Astrocyte (in vitro differentiated cells and primary cell): Measurements from ENCODE around the gene LY6G5B. TPM values are rescaled to one million over a fixed set of nuclear protein-coding genes. Genes with fewer than 3 reads are reported as not detected.
A peak's percentile ranks its signal among the peaks of the same experiment; 100 is the strongest.

Source experiments
- DNase-seq: peaks from one replicate; pipeline ENCODE4 v3.0.0-alpha.2; 2010; ENCODE audit warnings: low read depth
- FAIRE-seq: peaks from 2 replicates; lab custom pipeline; 2011; peaks lifted over from hg19 to GRCh38; lab: Jason Lieb, UNC
- H2AFZ ChIP-seq: 2 replicates; pipeline ENCODE4 v1.6.0; 2012; ENCODE audit warnings: low read depth, low read length, inconsistent platforms
- H3K27ac ChIP-seq: 2 replicates; pipeline ENCODE4 v1.5.1; 2011; ENCODE audit warnings: low read depth, low read length, inconsistent platforms
- H3K27me3 ChIP-seq: 2 replicates; pipeline ENCODE4 v1.6.0; 2011; ENCODE audit warnings: low read length, inconsistent platforms; ENCODE audit not compliant: insufficient read depth
- H3K36me3 ChIP-seq: 2 replicates; pipeline ENCODE4 v1.5.1; 2011; ENCODE audit warnings: low read length, inconsistent platforms; ENCODE audit not compliant: insufficient read depth
- H3K4me1 ChIP-seq: 2 replicates; pipeline ENCODE4 v1.5.1; 2011; ENCODE audit warnings: low read length, inconsistent platforms; ENCODE audit not compliant: insufficient read depth
- H3K4me2 ChIP-seq: 2 replicates; pipeline ENCODE4 v1.6.0; 2012; ENCODE audit warnings: low read length, inconsistent platforms
- H3K4me3 ChIP-seq: 2 replicates; pipeline ENCODE4 v1.5.1; 2011; ENCODE audit warnings: low read depth, mild to moderate bottlenecking, low read length, inconsistent platforms; ENCODE audit not compliant: insufficient read depth
- H3K79me2 ChIP-seq: 2 replicates; pipeline ENCODE4 v1.6.0; 2012; ENCODE audit warnings: mild to moderate bottlenecking, low read length, inconsistent platforms; ENCODE audit not compliant: insufficient read depth
- H3K9ac ChIP-seq: 2 replicates; pipeline ENCODE4 v1.6.0; 2012; ENCODE audit warnings: mild to moderate bottlenecking, low read length, inconsistent platforms
- H3K9me3 ChIP-seq: 2 replicates; pipeline ENCODE4 v1.5.1; 2012; ENCODE audit warnings: low read depth, mild to moderate bottlenecking, low read length, inconsistent platforms; ENCODE audit not compliant: insufficient read depth
- H4K20me1 ChIP-seq: 2 replicates; pipeline ENCODE4 v1.6.0; 2012; ENCODE audit warnings: low read length, inconsistent platforms; ENCODE audit not compliant: insufficient read depth
- H3K27ac Mint-ChIP-seq: one replicate; pipeline ENCODE4 v1.8.0; 2021; ENCODE audit warnings: mild to moderate bottlenecking, mixed read lengths; ENCODE audit not compliant: unreplicated experiment
- H3K27me3 Mint-ChIP-seq: one replicate; pipeline ENCODE4 v1.8.0; 2021; ENCODE audit warnings: low read depth, mixed read lengths; ENCODE audit not compliant: unreplicated experiment
- H3K36me3 Mint-ChIP-seq: one replicate; pipeline ENCODE4 v1.8.0; 2021; ENCODE audit warnings: low read depth, mixed read lengths; ENCODE audit not compliant: unreplicated experiment
- H3K4me1 Mint-ChIP-seq: one replicate; pipeline ENCODE4 v1.8.0; 2021; ENCODE audit warnings: low read depth, mixed read lengths; ENCODE audit not compliant: unreplicated experiment
- H3K4me3 Mint-ChIP-seq: one replicate; pipeline ENCODE4 v1.8.0; 2021; ENCODE audit warnings: mild to moderate bottlenecking, moderate library complexity, mixed read lengths; ENCODE audit not compliant: unreplicated experiment
- H3K9me3 Mint-ChIP-seq: one replicate; pipeline ENCODE4 v1.8.0; 2021; ENCODE audit warnings: mild to moderate bottlenecking, mixed read lengths; ENCODE audit not compliant: unreplicated experiment
- CTCF ChIP-seq: IDR thresholded peaks from 2 replicates; pipeline ENCODE4 v1.5.1; 2011; ENCODE audit warnings: low read depth, mild to moderate bottlenecking, inconsistent platforms, low read length, moderate library complexity; ENCODE audit not compliant: insufficient read depth
- EZH2 ChIP-seq: IDR thresholded peaks from 2 replicates; pipeline ENCODE4 v1.6.1; 2012; ENCODE audit warnings: mild to moderate bottlenecking, low read length, inconsistent platforms; ENCODE audit not compliant: insufficient read depth
- total RNA-seq: library from RNA; stranded (reverse); gene quantifications from 2 replicates; pipeline ENCODE4 v1.2.1, GENCODE V29; 2021

Gene LY6G5B
- total RNA-seq, 1 donor from 2014 or later = 20.3 TPM

GRCh38 chr6:31681135-31681671 is 11.4 kb downstream of the LY6G5B start:
- Histone ChIP-seq H3K9me3 (no peaks in the 10 kb centered on the region), H3K4me1 (peaks cover 11% of the 10 kb centered on the region), H3K27ac (peak overlapping the region; percentile 39), H3K9ac (peak overlapping the region; percentile 76), H4K20me1 (no peaks in the 10 kb centered on the region), H3K27me3 (no peaks in the 10 kb centered on the region), H3K4me3 (peak overlapping the region; percentile 63), H3K36me3 (peaks cover 3% of the 10 kb centered on the region), H3K4me2 (peak overlapping the region; percentile 96), H2AFZ (peak overlapping the region; percentile 68), H3K79me2 (no peaks in the 10 kb centered on the region)
- Mint-ChIP-seq H3K27ac (no peak overlapping the region), H3K36me3 (peaks cover 18% of the 10 kb centered on the region), H3K4me3 (peak overlapping the region; percentile 51), H3K4me1 (peaks cover 7% of the 10 kb centered on the region), H3K9me3 (no peaks in the 10 kb centered on the region), H3K27me3 (peaks cover 12% of the 10 kb centered on the region)
- FAIRE-seq = no peak
- TF ChIP-seq CTCF = no peak
- no peak for TF ChIP-seq EZH2
- peak; percentile 10 for DNase-seq

GRCh38 chr6:31683591-31683990 is 13.8 kb downstream of the LY6G5B start:
- no peak for DNase-seq
- H3K9me3 Mint-ChIP-seq = no peaks in the 10 kb centered on the region
- no peak overlapping the region for H3K27ac Mint-ChIP-seq
- peaks cover 3% of the 10 kb centered on the region for H3K4me1 Mint-ChIP-seq
- Histone ChIP-seq H3K9me3 (no peaks in the 10 kb centered on the region), H3K9ac (no peak overlapping the region), H3K27me3 (no peaks in the 10 kb centered on the region), H2AFZ (no peak overlapping the region), H3K36me3 (peaks cover 12% of the 10 kb centered on the region), H3K4me2 (no peak overlapping the region), H3K4me1 (peaks cover 11% of the 10 kb centered on the region), H3K27ac (no peak overlapping the region), H4K20me1 (no peaks in the 10 kb centered on the region), H3K4me3 (no peak overlapping the region), H3K79me2 (no peaks in the 10 kb centered on the region)
- no peak overlapping the region for H3K4me3 Mint-ChIP-seq
- H3K36me3 Mint-ChIP-seq = peaks cover 30% of the 10 kb centered on the region
- no peak for FAIRE-seq
- peaks cover 12% of the 10 kb centered on the region for H3K27me3 Mint-ChIP-seq
- TF ChIP-seq EZH2 = no peak
- no peak for TF ChIP-seq CTCF

GRCh38 chr6:31686483-31686882 is 16.7 kb downstream of the LY6G5B start:
- H3K9me3 Mint-ChIP-seq = no peaks in the 10 kb centered on the region
- peaks cover 21% of the 10 kb centered on the region for H3K36me3 ChIP-seq
- H3K79me2 ChIP-seq = no peaks in the 10 kb centered on the region
- H3K4me1 Mint-ChIP-seq = peaks cover 12% of the 10 kb centered on the region
- no peak overlapping the region for H3K27ac ChIP-seq
- peaks cover 6% of the 10 kb centered on the region for H3K4me1 ChIP-seq
- H2AFZ ChIP-seq = no peak overlapping the region
- peaks cover 3% of the 10 kb centered on the region for H4K20me1 ChIP-seq
- peaks cover 12% of the 10 kb centered on the region for H3K27me3 Mint-ChIP-seq
- H3K27me3 ChIP-seq = no peaks in the 10 kb centered on the region
- H3K36me3 Mint-ChIP-seq = peaks cover 32% of the 10 kb centered on the region
- DNase-seq (no peak), FAIRE-seq (no peak)
- no peak overlapping the region for H3K4me2 ChIP-seq
- no peak overlapping the region for H3K9ac ChIP-seq
- H3K4me3 ChIP-seq = no peak overlapping the region
- no peaks in the 10 kb centered on the region for H3K9me3 ChIP-seq
- H3K4me3 Mint-ChIP-seq = no peak overlapping the region
- no peak overlapping the region for H3K27ac Mint-ChIP-seq
- no peak for TF ChIP-seq CTCF
- no peak for TF ChIP-seq EZH2
